CD4-positive, alpha-beta T cell treated with Interleukin-21 for 1 hour (primary cell): ENCODE measurements around the gene ADAMTS16.

Experiments
- DNase-seq: peaks from one replicate; pipeline ENCODE4 v3.0.0-alpha.2; 2020

Gene ADAMTS16

DNA sequence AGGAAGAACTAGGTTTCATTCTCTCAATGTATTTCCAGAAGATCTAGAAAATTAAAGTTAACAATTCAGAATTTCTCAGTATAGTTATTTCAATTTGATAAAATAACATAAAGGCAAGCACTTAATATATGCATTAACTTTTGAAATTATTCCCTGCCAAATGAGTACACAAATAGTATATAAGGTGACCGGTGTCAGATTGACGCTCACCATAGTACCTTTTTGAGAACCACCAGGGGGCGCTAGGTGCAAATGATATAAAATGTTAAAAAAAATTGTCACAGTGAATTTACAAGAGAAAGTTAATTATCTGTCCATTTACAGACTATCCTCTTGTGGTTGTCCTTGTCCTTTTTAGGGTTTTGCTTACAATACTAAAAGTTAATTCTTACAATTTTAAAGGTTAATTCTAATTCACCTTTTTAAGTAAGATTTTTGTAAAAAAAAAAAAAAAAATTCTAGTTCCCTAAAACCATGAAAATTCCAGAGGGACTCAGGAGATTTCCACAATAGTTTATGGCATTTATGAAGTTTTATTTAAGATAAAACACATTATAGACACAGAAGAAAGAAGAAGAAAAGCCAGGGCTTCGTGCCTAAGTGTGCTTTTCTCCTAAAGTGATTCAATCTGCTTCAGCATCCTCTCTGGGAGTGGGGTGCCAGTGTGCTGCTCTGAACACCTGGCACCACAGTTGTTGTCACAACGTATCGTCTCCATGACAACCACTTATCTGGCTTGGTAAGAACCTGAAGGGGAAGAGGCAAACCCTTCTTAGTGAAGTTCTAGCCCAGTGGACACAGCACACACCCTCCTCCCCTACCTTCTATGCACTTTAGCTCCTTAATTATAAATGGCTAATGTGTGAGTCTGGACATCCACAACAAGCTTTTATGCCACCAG, 1.7 kb downstream of the ADAMTS16 start:
- peak; percentile 51 for DNase-seq

- no peak for DNase-seq
Observed at GRCh38 chr5:5144441-5144840, 4.3 kb downstream of the ADAMTS16 start.

DNA sequence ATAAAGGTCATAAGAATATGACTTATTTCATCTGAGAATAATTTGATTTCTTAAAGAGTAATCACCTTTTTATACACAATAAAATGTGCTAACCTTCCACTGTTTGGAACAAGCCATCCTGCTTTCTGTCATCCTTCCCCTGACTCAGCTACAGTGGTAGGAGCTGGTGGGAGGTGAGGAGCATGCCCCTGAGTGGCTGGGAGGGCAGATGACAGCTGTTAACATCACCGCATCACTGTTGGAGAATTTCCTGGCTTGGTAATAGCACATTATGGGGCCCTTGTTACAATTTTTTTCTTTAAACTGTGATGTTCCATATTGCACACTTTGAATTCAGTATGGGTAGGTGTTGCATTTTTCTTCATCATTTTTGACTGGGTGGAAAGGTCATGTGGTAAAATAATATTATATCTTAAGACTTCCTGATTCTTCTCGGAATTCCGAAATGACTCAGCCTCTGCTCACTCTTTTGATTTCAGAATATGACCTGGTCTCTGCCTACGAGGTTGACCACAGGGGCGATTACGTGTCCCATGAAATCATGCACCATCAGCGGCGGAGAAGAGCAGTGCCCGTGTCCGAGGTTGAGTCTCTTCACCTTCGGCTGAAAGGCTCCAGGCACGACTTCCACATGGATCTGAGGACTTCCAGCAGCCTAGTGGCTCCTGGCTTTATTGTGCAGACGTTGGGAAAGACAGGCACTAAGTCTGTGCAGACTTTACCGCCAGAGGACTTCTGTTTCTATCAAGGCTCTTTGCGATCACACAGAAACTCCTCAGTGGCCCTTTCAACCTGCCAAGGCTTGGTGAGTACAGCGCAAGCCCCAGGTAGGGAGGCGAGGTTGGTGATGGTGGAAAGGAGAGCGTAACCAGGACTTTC, 5.8 kb downstream of the ADAMTS16 start:
- DNase-seq, result no peak

- no peak for DNase-seq
Observed at GRCh38 chr5:5146530-5147160, 6.5 kb downstream of the ADAMTS16 start.

GRCh38 chr5:5149154-5149553, 9.0 kb downstream of the ADAMTS16 start:
- DNase-seq, result no peak

- DNase-seq, result no peak
Observed at GRCh38 chr5:5150667-5151066, 10.5 kb downstream of the ADAMTS16 start.

GRCh38 chr5:5154733-5155132, 14.6 kb downstream of the ADAMTS16 start:
- DNase-seq, result no peak

DNA sequence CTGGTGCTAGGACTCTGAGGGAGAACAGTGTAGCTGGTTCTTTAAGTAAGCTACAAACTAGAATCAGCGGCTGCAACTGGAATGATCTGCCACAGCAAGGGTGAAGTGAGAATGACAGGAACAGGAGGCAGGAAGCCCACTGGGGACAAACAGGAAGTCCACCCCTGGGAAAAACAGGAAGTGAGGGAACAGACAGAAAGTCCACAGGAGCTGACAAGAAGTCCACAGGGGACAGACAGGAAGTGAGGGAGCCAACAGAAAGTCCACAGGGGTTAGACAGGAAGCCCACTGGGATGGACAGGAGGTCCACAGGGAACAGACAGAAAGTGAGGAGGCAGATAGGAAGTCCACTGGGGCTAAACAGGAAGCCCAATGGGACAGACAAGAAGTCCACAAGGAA, 15.5 kb downstream of the ADAMTS16 start:
- DNase-seq, result no peak

DNA sequence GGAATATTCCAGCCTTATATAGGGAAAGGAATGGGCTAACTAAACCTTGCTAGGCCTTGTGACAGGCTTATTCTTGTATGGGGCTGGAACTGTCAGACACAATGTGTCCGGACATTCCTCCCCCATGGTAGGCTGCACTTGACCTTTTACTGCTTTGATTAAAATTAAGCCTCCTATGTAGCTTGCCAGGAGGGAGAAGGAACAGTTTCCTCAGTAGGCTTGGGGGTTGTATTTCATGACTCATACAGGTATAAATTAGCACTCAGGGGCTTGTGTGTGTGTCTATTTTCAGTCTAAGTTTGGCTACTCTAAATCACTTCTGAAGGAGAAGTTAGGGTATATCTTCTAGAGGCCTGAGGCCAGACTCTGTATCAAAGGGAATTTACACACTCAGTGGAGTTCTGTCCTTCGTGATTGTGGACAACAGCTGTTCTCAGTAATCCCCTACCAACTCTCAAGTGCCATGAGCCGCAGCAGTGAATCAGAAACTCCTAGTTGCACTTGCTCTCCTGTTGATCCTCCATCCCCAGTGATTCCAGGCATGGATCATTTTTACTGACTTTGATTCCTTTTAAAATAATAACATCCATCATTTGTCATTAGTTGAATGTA, 16.4 kb downstream of the ADAMTS16 start:
- no peak for DNase-seq

DNA sequence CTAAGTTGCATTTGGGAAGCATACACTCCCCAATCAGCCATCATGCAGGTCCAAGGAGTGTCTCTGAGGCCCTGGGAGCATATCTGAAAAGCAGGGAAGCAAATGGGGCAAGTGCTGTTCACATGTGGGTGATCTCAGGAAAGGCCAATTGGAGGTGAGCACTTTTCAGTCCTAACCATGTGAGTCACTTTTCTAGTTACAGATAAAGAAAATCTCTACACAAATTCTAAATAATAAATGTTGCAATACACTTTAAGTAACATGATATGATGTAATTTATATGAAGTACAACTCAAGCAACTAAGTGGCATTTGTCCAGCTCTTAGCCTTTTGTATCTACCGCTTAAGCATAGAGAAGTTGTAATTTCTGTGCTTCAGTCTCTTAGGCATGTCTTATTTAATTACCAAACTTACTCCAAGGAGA, 18.4 kb downstream of the ADAMTS16 start:
- no peak for DNase-seq

DNA sequence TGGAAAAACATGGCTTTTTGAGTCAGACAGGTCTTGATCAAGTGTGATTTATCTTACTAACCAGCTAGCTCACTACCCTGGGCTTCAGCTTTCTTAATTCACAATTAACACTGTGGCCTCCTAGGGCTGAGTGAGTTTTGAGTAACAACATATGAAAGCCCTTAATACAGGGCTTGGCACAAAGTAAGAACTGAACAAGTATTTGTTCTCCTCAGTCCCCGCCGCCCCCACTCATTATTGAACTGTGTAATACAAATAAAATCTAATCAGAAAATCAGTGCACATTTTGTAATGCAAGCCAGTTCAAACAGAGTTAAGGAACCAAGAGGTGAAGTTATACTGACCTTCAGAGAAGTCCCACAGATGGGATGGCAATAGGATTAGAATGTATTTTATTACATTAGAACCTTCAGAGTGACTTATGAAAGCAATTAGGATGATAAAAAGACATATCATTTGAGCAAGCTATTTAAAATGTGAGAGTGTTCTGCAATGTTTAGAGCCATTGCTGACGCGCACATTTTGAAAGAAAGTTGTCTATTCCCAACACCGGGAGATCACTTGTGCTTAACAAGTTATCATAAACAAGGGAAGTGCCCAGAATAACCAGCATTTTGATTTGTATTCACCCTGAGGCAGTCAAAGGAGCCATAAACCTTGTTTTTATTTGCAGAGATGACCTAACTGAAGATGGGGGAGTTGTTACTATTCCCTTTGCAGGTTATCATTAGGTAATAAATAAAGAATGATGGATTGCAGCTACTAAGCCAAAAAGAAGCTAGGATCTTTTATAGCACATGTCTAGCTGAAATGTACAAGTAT, 19.4 kb downstream of the ADAMTS16 start:
- no peak for DNase-seq

DNA sequence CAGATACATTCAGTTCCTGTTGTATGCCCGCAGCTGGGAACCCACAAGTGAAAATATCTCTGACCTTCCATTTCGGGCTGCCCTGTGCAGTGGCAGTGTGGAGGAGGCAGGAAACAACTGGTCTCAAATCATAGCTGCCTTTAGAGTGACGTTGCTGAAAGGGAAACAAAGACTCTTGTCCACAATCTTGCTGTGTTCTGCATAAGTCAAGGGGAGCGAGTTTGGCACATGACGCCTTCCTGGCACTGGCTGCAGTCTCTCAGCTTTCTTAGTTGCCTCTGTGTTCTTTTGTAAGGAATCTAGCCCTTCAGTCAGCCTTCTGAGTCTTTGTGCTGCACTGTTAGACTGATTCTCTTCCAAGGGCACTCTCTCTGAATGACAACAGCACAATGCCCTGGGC, 24.0 kb downstream of the ADAMTS16 start:
- DNase-seq, result no peak

DNA sequence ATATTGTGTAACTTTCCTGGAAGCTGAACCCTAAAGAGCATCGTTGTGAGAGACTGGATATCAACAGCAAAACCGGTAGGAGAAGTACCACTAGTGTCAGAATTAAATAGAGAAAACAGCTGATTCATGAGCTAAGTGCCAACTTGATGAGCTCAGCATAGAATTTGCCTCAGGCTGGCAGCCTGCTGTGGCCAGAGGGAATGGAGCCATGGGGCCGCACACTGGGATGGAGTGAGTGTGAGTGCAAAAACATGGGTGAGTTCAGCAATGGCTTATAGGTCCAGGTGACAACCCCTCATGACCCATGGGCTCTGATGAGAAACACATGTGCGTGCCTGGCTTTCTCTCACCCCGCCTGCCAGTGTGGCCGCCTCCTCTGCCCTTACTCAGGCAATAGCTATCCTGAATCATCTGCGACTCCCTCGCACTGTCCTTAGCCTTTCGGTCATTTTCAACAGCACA, 25.4 kb downstream of the ADAMTS16 start:
- DNase-seq, result no peak

GRCh38 chr5:5169466-5169865, 29.3 kb downstream of the ADAMTS16 start:
- DNase-seq, result no peak

- DNase-seq, result no peak
Observed at GRCh38 chr5:5178136-5178535, 38.0 kb downstream of the ADAMTS16 start.

GRCh38 chr5:5178580-5178979, 38.5 kb downstream of the ADAMTS16 start:
- no peak for DNase-seq

DNA sequence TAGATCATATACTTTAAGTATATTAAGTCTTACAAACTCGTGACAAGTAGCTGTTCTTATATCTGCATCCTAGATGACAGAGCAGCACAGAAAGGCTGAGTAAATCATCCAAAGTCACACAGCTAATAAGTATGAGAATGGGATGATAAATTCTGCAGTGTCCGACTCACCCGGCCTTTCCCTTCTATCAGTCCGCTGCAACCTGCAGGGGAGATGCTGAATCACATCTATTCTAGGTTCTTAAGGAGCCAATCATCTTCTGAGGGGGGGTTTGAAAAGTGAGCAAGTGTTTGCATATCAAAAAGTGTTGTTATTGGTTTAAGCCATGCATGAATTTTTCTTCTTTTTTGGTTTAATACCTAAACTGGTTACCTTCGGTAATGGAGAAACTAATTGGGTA, 38.9 kb downstream of the ADAMTS16 start:
- DNase-seq, result no peak

- no peak for DNase-seq
Observed at GRCh38 chr5:5179597-5179996, 39.5 kb downstream of the ADAMTS16 start.

- DNase-seq, result no peak
Observed at GRCh38 chr5:5181650-5182324, 41.7 kb downstream of the ADAMTS16 start.

- DNase-seq, result no peak
Observed at GRCh38 chr5:5182508-5183188, 42.5 kb downstream of the ADAMTS16 start.
